SU-DHL-6 (cell line): Measurements from ENCODE around the gene KCNMB4.

Experiments used
- H2AFZ ChIP-seq: fragments of 200-600 bp; sonication (generic); 2 replicates; pipeline ENCODE4 v1.6.1; 2014; ENCODE audit warnings: low read depth, mild to moderate bottlenecking, moderate library complexity, mixed read lengths, antibody characterized with exemption, low read length; ENCODE audit not compliant: severe bottlenecking
- H3F3A ChIP-seq: fragments of 200-600 bp; shearing (Covaris generic); 2 replicates; pipeline ENCODE4 v1.6.0; 2016; ENCODE audit warnings: antibody characterized with exemption, mild to moderate bottlenecking; ENCODE audit not compliant: insufficient read depth
- H3K27ac ChIP-seq: fragments of 200-600 bp; sonication (generic); 2 replicates; pipeline ENCODE4 v1.5.1; 2016; ENCODE audit warnings: low read depth, mild to moderate bottlenecking, low read length, moderate library complexity, mixed read lengths
- H3K27me3 ChIP-seq: fragments of 200-600 bp; sonication (generic), shearing (Covaris generic); 2 replicates; pipeline ENCODE4 v1.6.0; 2014; ENCODE audit warnings: mild to moderate bottlenecking, low read length
- H3K36me3 ChIP-seq: fragments of 200-600 bp; sonication (generic); 2 replicates; pipeline ENCODE4 v1.6.1; 2014; ENCODE audit warnings: mild to moderate bottlenecking, low read length, mixed read lengths
- H3K4me2 ChIP-seq: fragments of 300-600, 200-600 bp; shearing (Covaris generic), sonication (generic); 2 replicates; pipeline ENCODE4 v1.6.0; 2014; ENCODE audit warnings: low read length, low read depth, mild to moderate bottlenecking; ENCODE audit not compliant: poor library complexity, severe bottlenecking
- H3K4me3 ChIP-seq: fragments of 200-600 bp; sonication (generic); 2 replicates; pipeline ENCODE4 v1.5.1; 2014; ENCODE audit warnings: antibody characterized with exemption, low read length, mild to moderate bottlenecking, mixed read lengths; ENCODE audit not compliant: insufficient read depth, poor library complexity, severe bottlenecking
- H3K79me2 ChIP-seq: fragments of 200-600 bp; sonication (generic); 2 replicates; pipeline ENCODE4 v1.6.1; 2014; ENCODE audit warnings: mild to moderate bottlenecking, low read length, moderate library complexity; ENCODE audit not compliant: insufficient read depth
- H3K9ac ChIP-seq: fragments of 200-600 bp; sonication (generic); 2 replicates; pipeline ENCODE4 v1.7.0; 2014; ENCODE audit warnings: mild to moderate bottlenecking, low read length
- H3K9me2 ChIP-seq: fragments of 200-600 bp; sonication (generic); replicated peaks from 2 replicates; pipeline ENCODE4 v1.6.1; 2014; ENCODE audit warnings: low read length; ENCODE audit not compliant: insufficient read depth
- H3K9me3 ChIP-seq: fragments of 200-600 bp; sonication (generic); 2 replicates; pipeline ENCODE4 v1.6.1; 2014; ENCODE audit warnings: low read length, mixed read lengths; ENCODE audit not compliant: insufficient read depth
- H4K20me1 ChIP-seq: fragments of 200-600 bp; sonication (generic); 2 replicates; pipeline ENCODE4 v1.6.1; 2014; ENCODE audit warnings: low read depth, mild to moderate bottlenecking, antibody characterized with exemption, low read length, moderate library complexity, mixed read lengths
- EZH2phosphoT487 ChIP-seq: fragments of 200-600 bp; sonication (generic), shearing (Covaris generic); conservative IDR thresholded peaks from 2 replicates; pipeline ENCODE4 v1.6.1; 2018; ENCODE audit warnings: mild to moderate bottlenecking, antibody characterized with exemption, low read length, moderate library complexity, mixed read lengths
- TF ChIP-seq, protein P1 (sequence below): fragments of 200-600 bp; sonication (generic); IDR thresholded peaks from one replicate; pipeline ENCODE4 v1.5.1; 2017; ENCODE audit warnings: antibody characterized with exemption, mild to moderate bottlenecking, low read length, moderate library complexity; ENCODE audit not compliant: insufficient read depth, poor library complexity, severe bottlenecking

KCNMB4 gene

DNA sequence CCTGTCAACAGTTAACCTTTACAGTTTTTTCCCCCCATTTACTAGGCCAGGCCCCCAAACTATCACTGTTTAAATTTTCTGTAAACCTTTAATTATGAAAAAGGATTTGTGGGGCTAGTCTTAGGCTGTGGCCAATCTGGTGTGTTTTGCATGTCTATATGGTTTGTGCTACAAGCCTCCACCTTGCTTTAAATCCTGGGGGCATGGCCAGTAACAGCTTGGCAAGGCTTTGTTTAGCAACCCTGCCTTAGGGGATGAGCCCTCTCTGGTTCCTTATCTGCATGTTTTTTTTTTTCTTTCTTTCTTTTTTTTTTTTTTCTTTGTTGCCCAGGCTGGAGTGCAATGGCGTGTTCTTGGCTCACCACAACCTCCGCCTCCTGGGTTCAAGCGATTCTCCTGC is 102.7 kb downstream of the KCNMB4 start:
- peak overlapping the region; percentile 59 for H3K4me3 ChIP-seq
- H3K36me3 ChIP-seq = no peaks in the 10 kb centered on the region
- no peak overlapping the region for H2AFZ ChIP-seq
- H3K9ac ChIP-seq = peak overlapping the region; percentile 63
- H3K27ac ChIP-seq = peak overlapping the region; percentile 42
- H3K9me3 ChIP-seq = peaks cover 9% of the 10 kb centered on the region; the same call in 1 of the 2 replicates
- H3K79me2 ChIP-seq = peaks cover 25% of the 10 kb centered on the region; the same call in 1 of the 2 replicates
- no peaks in the 10 kb centered on the region for H3F3A ChIP-seq
- H3K9me2 ChIP-seq = no peaks in the 10 kb centered on the region
- no peaks in the 10 kb centered on the region for H3K27me3 ChIP-seq
- H3K4me2 ChIP-seq = peak overlapping the region; percentile 59
- H4K20me1 ChIP-seq = no peaks in the 10 kb centered on the region
- no peak for TF ChIP-seq EZH2phosphoT487
- TF ChIP-seq, protein P1, sequence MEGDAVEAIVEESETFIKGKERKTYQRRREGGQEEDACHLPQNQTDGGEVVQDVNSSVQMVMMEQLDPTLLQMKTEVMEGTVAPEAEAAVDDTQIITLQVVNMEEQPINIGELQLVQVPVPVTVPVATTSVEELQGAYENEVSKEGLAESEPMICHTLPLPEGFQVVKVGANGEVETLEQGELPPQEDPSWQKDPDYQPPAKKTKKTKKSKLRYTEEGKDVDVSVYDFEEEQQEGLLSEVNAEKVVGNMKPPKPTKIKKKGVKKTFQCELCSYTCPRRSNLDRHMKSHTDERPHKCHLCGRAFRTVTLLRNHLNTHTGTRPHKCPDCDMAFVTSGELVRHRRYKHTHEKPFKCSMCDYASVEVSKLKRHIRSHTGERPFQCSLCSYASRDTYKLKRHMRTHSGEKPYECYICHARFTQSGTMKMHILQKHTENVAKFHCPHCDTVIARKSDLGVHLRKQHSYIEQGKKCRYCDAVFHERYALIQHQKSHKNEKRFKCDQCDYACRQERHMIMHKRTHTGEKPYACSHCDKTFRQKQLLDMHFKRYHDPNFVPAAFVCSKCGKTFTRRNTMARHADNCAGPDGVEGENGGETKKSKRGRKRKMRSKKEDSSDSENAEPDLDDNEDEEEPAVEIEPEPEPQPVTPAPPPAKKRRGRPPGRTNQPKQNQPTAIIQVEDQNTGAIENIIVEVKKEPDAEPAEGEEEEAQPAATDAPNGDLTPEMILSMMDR = no peak

DNA sequence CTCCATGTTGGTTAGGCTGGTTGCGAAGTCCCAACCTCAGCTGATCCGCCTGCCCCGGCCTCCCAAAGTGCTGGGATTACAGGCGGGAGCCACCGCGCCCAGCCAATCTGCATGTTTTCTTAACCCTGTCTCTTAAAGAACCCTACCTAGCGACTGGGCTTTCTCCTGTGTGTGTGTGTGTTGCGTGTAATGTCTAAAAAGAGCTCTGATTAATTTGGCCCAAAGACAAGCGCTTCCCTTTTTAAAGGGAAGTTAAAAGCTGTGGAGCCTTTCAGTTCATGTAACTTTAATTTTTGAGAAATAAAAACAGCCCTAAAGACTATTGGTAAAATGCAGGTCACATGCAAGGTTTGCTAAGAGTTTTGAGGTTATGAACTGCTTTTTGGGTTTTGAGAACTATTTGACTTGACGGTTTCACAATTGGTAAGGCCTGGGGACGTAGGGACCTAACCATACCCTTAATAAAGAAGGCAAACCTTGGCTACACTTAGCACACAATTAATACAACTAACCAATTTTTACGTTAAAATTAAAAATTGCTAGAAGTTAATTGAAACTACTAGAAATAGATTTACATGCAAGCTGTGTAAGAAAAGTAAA is 103.2 kb downstream of the KCNMB4 start:
- peak overlapping the region; percentile 59 for H3K4me2 ChIP-seq
- H3K4me3 ChIP-seq = peak overlapping the region; percentile 59
- peak overlapping the region; percentile 63 for H3K9ac ChIP-seq
- H3K36me3 ChIP-seq = no peaks in the 10 kb centered on the region
- no peak overlapping the region for H2AFZ ChIP-seq
- H3K27me3 ChIP-seq = no peaks in the 10 kb centered on the region
- H3K9me2 ChIP-seq = no peaks in the 10 kb centered on the region
- peak overlapping the region; percentile 42; the same call in 1 of the 2 replicates for H3K27ac ChIP-seq
- peaks cover 25% of the 10 kb centered on the region; the same call in 1 of the 2 replicates for H3K79me2 ChIP-seq
- no peaks in the 10 kb centered on the region for H3F3A ChIP-seq
- peaks cover 3% of the 10 kb centered on the region; the same call in 1 of the 2 replicates for H3K9me3 ChIP-seq
- TF ChIP-seq EZH2phosphoT487 = no peak
- TF ChIP-seq, protein P1 = no peak
- H4K20me1 ChIP-seq = no peaks in the 10 kb centered on the region

- Histone ChIP-seq H3K27me3 (no peaks in the 10 kb centered on the region), H3K9me2 (no peaks in the 10 kb centered on the region), H3K4me3 (no peak overlapping the region), H3K79me2 (peaks cover 10% of the 10 kb centered on the region; the same call in 1 of the 2 replicates), H3K9ac (peak overlapping the region; percentile 26; the same call in 1 of the 2 replicates), H3K27ac (peak overlapping the region; percentile 36), H4K20me1 (no peaks in the 10 kb centered on the region), H2AFZ (no peak overlapping the region), H3K4me2 (peak overlapping the region; percentile 8), H3K36me3 (no peaks in the 10 kb centered on the region; the same call in 1 of the 2 replicates), H3K9me3 (peaks cover 2% of the 10 kb centered on the region; the same call in 1 of the 2 replicates), H3F3A (peaks cover 14% of the 10 kb centered on the region; the same call in 1 of the 2 replicates)
- no peak for TF ChIP-seq EZH2phosphoT487
Observed at GRCh38 chr12:70482764-70483163, 116.7 kb downstream of the KCNMB4 start.
